ENCODE measurements around the gene LPIN1.
A peak's percentile ranks its signal among the peaks of the same experiment; 100 is the strongest.

LPIN1 gene

DNA sequence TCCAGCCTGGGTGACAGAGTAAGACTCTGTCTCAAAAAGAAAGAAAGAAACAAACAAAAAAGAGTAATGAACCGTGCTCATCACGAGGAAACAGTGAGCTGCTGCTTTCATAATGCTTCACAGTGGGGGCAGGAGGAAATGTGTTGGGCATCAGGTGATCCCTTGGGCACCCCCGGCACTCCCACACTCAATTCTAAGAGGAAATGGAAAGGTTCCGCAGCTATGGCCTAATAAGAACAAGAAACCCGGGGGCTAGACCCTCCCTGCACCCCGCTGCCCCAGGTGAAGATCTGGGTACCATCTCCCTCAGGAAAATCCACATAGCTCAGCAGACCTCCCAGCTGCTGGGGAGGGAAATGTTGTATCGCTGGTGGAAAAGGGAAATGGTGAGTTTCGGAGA is 118.9 kb downstream of the LPIN1 start:
- DNase-seq (ENCODE audit: low read depth, low spot score) = no peak

DNA sequence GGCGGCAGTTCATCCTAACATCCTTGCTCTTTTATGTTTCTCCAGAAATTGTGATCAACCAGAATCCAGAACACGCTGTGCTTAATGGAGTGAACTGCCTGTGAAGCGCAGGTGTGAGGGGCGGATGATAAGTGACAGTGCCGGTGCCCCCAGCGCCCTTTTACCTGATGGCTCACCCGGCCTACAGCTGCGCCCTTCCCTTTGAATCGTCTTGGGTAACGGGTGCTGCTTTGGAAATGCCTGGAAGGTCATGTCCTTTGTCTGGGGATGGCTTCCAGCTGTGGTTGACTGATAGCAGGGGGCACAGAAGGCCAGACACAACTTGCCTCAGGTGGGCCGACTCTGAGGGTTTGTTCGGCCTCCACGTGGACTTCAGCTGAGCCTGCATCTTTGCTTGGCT is 119.4 kb downstream of the LPIN1 start:
- DNase-seq (ENCODE audit: low read depth, low spot score) = no peak

- no peak for DNase-seq (ENCODE audit: low read depth, low spot score)
Measured at GRCh38 chr2:11866358-11867335, 120.2 kb downstream of the LPIN1 start.

- no peak for DNase-seq (ENCODE audit: low read depth, low spot score)
Measured at GRCh38 chr2:11867926-11868325, 121.5 kb downstream of the LPIN1 start.

- no peak for DNase-seq (ENCODE audit: low read depth, low spot score)
Measured at GRCh38 chr2:11869391-11869991, 123.1 kb downstream of the LPIN1 start.

- DNase-seq (ENCODE audit: low read depth, low spot score) = no peak
Measured at GRCh38 chr2:11870064-11870463, 123.6 kb downstream of the LPIN1 start.

DNA sequence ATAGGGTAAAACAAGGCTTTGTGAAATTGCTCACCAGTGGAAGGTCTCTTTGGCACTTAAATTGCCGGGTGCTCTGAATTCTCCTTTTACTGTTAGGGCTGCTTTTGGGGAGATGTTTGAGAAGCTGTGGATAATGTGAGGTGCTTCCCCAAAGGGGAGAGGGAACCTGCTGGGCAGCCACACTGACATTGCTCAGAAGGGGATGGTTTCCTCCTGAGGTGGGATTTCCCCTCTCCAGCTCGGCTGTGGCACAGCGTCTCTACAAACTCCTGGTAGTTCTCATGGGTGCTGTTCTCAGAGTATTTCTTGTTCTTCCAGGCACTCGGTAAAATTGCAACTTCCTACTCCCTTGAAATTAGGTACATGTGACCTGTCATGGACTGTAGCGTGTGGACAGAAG is 124.2 kb downstream of the LPIN1 start:
- DNase-seq (ENCODE audit: low read depth, low spot score) = no peak

GRCh38 chr2:11871421-11871820 is 125.0 kb downstream of the LPIN1 start:
- DNase-seq (ENCODE audit: low read depth, low spot score) = no peak

- no peak for DNase-seq (ENCODE audit: low read depth, low spot score)
Measured at GRCh38 chr2:11872247-11872947, 126.0 kb downstream of the LPIN1 start.

DNA sequence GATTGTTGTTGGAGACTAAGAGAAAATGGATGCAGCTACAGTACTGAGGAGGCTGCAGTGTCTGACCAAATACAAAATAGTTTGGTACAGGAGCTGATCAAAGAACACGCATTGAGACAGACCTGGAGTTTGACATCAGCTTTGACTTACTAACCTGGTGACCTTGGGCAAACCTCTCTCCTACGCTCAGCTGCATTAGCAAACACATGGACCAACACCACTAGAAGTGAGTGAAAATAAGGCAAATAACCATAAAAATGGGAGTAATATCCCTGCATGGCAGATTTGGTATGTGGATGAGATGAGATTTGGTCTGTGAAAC is 126.5 kb downstream of the LPIN1 start:
- DNase-seq (ENCODE audit: low read depth, low spot score) = no peak

GRCh38 chr2:11873356-11874154 is 127.1 kb downstream of the LPIN1 start:
- no peak for DNase-seq (ENCODE audit: low read depth, low spot score)

DNA sequence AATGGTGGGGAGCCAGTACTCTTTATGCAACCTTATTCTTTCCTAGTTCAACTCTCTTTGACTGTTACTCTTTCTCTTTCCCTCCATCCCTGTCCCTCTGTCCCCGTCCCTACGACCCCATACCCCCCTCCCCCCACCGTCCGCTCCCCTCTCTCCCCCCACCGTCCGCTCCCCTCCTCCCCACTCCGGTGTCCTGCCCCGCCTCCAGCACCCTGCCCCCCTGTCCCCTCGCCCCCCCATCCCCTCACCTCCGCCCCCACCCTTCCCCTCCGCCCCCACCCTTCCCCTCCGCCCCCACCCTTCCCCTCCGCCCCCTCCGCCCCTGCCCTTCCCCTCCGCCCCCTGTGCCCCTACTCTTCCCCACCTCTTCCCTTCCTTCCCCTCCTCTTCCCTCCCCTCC is 128.4 kb downstream of the LPIN1 start:
- DNase-seq (ENCODE audit: low read depth, low spot score) = no peak

DNA sequence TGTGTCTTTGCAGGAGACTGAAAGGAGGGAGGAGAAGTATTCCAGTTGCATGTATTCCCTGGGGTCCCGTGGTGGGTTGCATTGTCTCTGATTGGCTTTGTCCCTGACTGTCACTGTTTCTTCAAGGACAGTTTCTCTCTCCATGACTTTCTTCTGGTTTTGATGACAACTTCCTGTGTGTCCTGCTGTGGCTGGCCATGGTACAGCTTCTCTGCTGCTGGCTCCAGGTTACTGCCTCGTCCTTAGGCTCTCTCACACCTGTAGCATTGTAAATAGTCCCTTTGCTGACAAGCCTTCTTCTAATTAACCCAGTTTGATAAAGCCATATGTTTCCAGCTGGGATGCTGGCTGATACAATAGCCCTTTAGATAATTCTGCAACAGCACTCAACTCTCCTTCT is 129.0 kb downstream of the LPIN1 start:
- DNase-seq (ENCODE audit: low read depth, low spot score) = no peak

GRCh38 chr2:11876436-11876835 is 130.0 kb downstream of the LPIN1 start:
- DNase-seq (ENCODE audit: low read depth, low spot score) = peak; percentile 77

DNA sequence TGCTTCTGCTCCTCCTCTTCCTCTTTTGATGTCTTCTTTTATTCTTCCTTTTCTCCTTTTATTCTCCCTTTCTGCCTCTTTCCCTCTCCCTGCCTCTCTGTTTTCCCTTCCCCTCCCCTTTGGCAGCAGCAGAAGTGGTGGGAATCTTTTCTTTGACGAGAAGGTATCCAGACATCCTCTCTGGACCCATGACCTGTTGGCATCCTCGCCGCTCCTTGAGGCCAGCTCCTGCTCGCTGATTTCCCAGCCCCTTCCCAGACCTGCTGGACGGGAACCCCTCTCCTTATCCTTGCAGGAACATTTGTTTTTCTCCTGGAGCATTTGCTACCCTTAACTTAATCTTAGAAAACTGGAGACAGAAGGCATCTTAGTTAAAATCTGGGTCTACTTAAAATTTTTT is 130.5 kb downstream of the LPIN1 start:
- no peak for DNase-seq (ENCODE audit: low read depth, low spot score)
